GM21529 (cell line): ENCODE measurements around the gene MSH3.
A peak's percentile ranks its signal among the peaks of the same experiment; 100 is the strongest.

Experiments
- ATAC-seq: cut with Tn5 transposase; IDR thresholded peaks from one replicate; pipeline ENCODE4 v1.9.1; 2021; ENCODE audit not compliant: unreplicated experiment

The MSH3 gene

DNA sequence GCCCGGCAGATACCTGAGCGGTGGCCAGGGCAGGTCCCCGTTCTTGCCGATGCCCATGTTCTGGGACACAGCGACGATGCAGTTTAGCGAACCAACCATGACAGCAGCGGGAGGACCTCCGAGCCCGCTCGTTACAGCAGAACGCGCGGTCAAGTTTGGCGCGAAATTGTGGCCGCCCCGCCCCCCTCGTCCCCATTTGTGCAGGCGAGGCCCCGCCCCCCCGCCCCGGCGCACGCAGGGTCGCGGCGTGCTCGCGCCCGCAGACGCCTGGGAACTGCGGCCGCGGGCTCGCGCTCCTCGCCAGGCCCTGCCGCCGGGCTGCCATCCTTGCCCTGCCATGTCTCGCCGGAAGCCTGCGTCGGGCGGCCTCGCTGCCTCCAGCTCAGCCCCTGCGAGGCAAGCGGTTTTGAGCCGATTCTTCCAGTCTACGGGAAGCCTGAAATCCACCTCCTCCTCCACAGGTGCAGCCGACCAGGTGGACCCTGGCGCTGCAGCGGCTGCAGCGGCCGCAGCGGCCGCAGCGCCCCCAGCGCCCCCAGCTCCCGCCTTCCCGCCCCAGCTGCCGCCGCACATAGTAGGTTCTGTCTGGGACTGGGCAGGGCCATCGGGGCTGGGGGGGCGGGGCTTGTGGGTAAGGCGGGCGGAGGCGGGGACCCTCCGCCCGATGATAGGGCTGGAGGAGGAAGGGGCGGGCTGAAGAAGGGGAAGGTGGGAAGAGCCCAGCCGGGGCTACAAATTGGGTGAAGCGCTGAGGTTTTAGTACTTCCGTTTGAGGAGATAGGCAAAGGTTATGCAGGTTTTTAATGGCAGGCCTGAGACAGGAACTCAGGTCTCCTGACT is at the start of gene MSH3, which contains the start of gene DHFR:
MSH3 (plus strand) TSS at position 262 of the 840 bp plus-strand sequence; CDS start at position 338, 76 bp downstream.
DHFR (minus strand) TSS at position 593 of the 840 bp plus-strand sequence; CDS start at position 99, 494 bp downstream.
- peak; percentile 51 for ATAC-seq

DNA sequence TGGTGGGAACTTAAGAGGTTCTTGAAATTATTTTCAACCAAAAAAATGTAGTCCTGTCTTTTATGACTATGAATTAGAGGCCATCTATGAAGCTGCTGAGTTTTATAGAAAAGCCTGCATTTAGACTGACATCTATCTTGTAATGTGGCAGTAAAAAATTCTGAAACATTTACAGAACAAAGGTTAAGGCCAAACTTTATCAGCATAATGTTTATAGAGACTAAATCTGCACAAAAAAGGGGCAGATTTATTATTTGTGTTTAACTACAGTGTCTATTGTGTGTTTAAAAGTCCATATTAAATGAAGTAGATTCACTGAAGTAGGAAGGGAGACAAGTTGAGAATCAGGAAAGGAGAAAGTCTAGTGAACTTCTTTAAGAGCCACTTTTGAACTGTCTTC is 47.1 kb upstream of the MSH3 start:
- no peak for ATAC-seq

DNA sequence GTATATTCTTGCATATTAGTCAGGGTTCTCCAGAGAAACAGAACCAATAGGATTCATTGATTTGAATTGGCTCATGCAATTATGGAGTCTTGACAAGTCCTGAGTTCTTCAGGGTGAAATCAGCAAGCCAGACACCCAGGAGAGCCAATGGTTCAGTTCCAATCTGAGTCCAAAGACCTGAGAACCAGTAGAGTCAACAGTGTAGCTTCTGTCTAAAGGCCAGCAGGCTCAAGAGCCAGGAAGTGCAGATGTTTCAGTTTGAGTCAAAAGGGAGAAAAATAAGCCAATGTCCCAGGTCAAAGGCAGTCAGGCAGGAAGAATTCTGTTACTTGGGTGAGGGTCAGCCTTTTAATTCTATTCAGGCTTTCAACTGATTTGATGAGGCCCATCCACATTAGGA is 46.6 kb upstream of the MSH3 start:
- peak; percentile 90 for ATAC-seq

DNA sequence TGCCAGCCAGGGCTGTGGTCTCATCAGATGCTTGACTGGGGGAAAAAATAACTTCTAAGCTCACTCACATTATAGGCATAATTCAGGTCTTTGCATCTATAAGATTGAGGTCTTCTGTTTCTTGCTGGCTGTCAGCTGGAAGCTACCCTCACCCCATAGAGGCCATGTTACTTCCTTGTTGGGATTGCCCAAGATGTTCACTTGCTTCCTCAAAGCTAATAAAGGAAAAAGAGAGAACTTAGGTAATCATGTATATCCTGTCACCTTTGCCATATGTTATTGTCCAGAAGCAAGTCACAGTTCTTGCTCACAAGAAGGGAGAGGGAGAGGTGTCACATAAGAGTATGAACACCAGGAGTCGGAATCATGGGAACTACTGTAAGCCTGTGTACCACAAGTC is 45.7 kb upstream of the MSH3 start:
- no peak for ATAC-seq

DNA sequence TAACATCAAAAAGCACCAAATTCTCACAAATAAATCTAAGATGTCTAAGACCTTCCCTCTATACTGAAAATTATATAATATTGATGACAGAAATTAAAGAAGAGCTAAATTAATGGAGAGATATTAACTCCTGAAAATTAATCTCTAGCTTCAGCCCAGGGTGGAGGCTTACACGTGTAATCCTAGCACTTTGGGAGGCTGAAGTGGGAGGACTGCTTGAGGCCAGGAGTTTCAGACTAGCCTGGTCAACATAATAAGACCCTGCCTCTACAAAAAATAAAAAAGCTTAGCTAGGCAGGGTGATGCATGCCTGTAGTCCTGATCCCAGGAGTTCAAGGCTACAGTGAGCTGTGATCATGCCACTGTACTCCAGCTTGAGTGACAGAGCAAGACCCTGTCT is 44.8 kb upstream of the MSH3 start:
- ATAC-seq: no peak

DNA sequence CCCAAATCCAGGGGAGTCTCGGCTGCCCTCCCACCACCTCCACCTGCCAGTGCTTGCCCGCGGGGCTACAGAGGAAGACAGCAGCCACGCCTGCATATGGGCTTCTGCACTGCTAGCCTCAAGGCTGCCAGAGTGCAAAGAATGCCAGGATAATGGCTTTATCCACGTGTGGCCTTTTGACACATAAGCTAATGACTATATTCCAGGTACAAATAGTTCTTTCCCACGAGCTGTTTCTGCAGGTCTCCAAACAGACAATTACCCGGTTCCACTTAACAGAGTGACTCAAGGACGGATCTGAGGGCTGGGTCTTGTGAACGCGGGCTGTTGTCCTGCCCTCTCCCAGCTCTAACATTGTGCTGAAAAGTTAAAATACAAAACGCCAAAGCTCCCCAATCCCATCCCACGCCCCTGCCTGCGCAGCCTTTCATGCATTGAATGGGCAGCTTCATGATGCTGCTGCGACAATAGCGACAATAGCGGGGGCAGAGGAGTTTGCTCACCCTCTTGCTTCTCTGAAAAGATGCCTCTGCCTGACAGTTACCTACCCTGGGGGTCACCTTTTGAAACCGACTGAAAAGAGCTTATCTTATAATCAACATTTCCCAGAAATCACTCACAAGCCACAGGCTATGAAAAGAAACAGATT is 39.1 kb upstream of the MSH3 start:
- ATAC-seq: no peak

DNA sequence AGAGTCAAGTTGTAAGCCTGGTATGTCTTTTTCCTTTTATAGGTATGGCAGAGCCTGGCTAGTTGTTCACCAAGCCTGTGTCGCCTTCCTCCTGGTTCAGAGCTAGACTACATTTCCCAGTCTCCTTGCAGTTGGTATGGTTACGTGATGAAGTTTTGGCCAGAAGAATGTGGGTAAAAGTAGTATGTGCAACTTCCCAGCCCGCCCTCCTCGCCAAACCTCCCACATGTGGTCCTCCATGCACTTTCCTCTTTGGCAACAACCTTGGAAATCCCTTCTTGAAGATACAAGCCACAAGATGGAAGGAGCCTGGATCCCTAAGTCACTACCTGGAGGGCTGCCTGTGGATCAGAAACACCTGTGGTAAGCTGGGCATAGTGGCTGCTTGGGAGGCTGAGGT is 36.0 kb upstream of the MSH3 start:
- ATAC-seq: no peak

DNA sequence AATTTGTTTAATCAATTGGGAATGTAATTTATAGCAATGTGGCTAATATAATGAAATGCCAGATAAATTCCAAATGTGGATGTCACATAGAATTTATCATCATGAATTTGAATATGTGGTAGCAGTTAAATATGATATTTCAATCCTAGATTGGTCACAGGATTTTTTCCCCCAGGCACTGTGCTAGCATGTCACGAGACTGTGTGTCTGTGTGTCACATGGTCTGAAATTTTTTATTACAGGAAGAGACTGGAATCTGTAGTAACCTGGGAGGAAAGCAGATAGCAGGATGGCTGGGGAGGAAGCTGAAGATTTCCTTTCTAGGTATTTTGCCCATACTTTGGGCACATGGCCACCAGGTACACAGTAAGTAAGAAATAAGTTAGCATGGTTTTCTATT is 35.4 kb upstream of the MSH3 start:
- no peak for ATAC-seq

DNA sequence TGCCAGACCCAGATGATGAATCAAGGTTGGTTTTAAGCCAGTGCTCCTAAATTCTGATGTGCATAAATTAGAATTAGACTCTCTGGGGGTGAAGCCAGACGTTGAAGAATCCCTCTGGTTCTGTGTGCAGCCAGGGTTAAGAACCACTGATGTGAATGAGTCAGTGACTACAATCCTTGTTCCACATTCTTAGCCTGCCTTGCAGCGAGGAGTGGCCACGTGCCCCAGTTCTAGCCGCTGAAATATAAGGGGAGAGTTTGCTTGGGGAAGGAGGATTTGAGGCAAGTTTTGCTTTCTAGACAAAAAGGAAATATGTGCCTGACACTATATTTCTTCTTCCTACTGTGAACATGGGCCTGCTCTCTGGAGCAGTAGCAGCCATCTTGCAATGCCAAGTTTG is 34.2 kb upstream of the MSH3 start:
- no peak for ATAC-seq

DNA sequence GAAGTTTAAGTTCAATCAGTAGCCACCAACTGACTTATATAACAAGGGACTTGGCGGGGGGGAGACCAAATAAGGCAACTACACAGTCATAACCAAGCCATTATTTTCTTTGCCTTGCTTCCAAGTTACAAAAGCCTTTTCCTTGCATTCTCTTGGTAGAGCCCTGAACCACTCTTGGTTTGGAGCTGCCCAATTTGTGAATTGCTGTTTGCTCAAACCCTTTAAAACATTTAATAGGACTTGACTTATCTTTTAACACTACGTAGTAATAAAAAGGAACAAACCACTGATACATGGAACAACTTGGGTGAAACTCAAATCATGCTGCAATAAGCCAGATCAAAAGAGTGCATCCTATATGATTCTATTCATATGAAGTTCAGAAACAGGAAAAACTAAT is 31.7 kb upstream of the MSH3 start:
- no peak for ATAC-seq

DNA sequence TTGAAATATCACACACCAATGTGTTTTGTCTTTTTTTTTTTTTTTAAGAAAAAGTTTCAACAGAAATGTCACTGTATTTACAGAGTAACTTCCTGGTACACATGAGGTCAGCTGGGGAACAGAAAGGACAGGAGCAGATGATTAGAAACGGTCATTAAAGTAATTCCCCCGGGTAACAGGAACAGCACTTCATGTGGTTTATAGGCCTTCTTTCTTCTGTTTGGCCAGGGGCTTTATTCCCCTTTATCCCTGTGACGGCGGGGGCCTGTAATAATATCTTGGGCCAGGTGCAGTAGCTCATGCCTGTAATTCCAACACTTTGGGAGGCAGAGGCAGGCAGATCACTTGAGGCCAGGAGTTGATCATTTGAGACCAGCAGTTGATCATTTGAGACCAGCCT is 30.5 kb upstream of the MSH3 start:
- no peak for ATAC-seq

DNA sequence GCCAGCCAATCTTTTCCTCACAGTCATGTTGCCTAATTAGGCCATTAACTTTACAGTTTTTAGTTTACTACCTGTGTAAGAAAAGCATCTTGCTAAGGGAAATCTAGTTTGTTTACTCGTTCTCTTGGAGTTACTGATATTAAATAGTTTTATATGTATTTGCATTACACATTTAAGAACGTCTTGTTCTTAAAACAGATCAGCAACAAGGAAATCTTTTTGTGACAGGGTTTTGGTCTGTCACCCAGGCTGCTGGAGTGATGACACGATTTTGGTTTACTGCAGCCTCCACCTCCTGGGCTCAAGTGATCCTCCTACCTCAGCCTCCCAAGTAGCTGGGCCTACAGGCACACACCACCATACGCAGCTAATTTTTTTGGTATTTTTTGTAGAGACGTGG is 29.2 kb upstream of the MSH3 start:
- no peak for ATAC-seq

DNA sequence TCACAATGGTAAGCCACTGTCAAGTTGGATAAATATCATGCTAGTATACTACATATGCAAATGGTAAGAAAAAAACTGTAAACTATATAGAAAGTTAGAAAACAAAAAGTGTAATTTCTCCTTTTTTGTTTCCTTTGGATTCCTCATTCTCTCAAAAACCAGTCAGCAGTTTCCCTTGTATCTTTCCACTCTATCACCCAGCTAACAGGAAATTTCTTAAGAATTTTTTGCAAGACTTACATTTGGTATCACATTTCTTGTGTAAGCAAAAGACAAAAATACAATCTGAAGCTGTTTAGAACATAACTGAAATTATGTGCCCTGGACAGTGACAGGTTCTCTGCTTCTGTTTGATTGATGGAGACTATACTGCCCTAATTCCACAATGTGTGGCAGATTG is 25.2 kb upstream of the MSH3 start:
- no peak for ATAC-seq

DNA sequence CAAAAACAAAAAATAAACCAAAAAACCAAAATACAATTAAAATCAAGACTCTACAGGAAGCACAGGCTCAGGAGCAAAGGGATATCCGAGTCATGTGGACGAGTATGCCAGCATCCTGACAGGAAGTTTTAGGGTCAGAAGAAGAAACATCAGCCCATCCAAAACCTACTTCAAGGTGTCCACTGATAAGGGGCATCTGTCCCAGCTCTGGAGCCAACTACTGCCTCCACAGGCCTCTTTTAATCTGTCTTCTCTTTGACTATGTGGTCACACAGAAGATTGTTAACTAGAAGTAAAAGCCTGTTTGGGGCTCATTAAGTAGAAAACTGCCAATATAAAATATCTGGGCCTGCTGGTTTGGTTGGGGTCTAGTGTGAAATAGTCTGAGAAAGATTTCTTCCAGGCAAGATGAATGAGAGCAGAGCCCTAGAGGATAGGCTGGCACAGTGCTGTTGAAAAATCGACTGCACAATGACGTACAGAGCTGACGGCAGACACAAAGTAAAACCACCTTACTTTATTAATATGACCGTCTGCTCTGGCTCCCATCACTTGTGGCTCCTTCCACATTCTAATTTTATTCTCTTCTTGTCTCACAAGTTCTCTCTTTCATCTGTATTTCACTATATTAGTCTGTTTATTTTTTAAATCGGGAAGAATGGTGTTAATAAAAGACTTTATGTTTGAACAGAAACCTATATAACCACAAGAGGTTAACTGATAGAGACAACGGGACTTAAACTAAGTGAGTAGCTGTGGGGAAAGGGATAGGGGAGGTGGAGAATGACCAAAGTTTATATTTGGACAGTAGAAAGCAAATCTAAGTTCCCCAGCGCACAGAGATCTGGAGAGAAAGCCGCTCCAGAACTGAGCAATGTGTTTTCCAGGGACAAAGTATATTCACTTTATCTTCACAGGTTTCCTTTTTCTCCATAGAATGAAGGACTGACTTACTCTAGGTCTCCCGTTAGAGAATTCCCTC is 22.9 kb upstream of the MSH3 start:
- ATAC-seq: no peak

DNA sequence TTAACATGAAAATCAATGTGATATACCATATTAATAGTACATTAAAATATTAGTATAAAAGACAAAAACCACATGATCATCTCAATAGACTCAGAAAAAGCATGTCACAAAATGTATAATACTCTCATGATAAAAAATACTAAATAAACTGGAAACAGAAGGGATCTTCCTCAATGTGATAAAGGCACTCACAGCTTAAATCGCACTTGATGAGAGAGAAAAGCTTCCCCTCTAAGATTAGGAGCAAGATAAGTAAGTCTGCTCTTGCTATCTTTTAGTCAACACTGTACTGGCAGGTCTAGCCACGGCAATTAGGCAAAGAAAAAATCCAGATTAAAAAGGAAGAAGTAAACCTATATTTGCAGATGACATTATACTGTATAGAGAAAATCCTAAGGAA is 21.8 kb upstream of the MSH3 start:
- no peak for ATAC-seq

DNA sequence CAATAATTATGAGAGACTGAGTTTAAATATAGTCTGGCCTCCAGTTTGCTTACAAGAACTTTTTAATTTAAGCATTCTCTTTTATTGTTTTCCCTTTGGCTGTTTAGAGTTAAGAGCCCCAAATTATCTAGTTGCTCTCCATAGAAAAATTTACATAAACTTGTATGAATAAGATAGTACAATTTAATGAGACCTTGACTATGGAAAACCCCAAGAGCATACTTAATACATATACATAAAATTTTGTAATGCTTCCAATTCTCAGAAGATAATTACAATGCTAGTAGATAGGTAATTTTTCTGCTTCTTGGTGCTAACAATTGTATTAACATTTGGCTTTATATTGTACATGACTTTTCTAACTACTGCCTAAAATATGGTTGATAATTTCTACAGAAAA is 20.3 kb upstream of the MSH3 start:
- ATAC-seq: no peak

DNA sequence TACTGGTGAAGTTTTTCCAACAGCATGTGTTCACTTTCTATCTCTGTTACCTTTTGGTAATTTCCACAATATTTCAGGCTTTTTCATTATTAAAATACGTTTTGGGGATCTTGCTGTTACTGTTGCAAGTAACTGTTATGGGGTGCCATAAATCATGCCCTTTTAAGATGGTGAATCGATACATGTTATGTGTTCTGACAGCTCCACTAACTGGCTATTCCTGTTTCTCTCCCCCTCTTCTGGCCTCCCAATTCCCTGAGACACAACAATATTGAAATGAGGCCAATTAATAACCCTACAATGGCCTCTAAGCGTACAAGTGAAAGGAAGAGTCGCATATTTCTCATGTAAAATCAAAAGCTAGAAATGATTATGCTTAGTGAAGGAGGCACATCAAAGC is 13.1 kb upstream of the MSH3 start:
- no peak for ATAC-seq

DNA sequence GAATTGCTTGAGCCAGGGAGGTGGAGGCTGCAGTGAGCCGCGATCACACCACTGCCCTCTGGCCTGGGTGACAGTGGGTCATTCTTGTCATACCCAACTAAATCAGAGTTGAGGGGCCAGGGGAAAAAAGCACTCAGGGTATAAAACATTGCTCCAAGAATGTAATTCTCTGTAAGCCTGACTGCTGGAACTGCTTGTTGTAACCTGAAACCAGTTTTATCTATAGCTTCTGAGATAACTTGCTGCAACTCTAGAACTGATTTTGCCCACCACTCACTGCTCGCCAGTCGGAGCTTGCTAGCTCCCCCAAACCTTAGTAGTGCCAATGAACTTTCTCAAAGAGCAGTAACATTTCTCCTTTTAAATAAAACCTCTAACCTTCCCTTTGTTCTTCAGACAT is 9.6 kb upstream of the MSH3 start:
- ATAC-seq: no peak

DNA sequence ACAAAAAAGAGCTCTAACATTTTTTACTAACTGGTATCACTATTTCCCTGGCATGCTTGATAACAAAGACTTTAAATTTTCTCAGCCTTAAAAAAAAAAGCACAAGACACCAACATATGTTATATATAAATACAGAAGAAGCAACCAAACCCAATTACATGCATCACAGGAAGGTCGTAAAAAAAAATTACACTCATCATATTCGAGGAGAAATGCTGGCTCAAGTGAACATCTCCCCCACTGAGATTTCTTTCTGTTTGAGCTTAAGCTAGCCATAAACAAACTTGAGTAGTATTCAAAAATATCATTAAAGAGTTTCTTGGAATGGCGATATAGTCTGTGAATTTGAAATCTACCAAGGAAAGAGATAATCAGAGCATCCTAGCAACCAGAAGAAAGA is 7.5 kb upstream of the MSH3 start:
- ATAC-seq: no peak

DNA sequence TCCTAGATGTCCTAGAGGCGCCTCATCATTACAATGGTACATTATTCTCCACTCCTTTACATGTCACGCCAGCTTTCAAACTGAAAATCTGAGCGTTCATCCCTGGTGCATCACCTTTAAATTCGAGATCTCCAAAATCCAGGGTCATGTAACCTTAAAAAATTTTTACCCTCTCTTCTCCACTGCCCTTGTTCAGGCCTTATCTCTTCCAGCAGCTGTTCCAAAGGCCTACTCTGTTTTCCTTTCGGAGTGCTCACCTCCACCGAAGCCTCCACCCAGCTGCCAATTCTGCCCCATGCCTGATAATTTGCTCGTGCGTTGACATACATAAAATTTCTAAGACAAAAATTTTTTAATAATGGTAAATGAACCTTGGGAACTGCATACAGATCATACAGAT is 950 bp upstream of the MSH3 start:
- ATAC-seq: no peak

DNA sequence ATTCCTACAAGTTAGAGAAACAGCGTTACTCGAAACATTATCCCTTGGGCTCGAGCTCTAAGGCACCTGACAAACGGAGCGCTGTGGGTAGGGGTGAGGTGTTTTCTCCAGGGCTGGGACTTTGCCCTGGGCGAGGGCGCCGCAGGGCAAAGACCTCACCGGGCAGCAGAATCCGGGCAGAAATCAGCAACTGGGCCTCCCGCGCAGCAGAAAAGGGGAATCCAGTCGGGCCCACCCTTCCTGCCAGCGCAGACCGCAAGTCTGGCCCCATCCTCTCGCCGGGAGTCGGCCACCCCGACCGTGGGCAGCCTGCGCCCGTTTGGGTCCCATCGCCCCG is 430 bp upstream of the MSH3 start:
- ATAC-seq: no peak
